HepG2 (cell line): ENCODE measurements around the gene DCAKD. TPM values are rescaled to one million over a fixed set of nuclear protein-coding genes. Genes with fewer than 3 reads are reported as not detected.

Experiments
- ATAD3A ChIP-seq: sonication (generic); formaldehyde crosslinking; IDR thresholded peaks from 2 replicates; pipeline ENCODE4 v1.4.0; 2020; ENCODE audit warnings: missing genetic modification reagents
- CBFB ChIP-seq: sonication (generic); formaldehyde crosslinking; IDR thresholded peaks from 2 replicates; pipeline ENCODE4 v1.4.0; 2020; ENCODE audit warnings: missing genetic modification reagents
- FOXC1 ChIP-seq: sonication (generic); formaldehyde crosslinking; IDR thresholded peaks from 2 replicates; pipeline ENCODE4 v1.8.0; 2022; ENCODE audit warnings: mild to moderate bottlenecking, missing genetic modification reagents, borderline replicate concordance
- HMGA1 ChIP-seq: sonication (generic); formaldehyde crosslinking; conservative IDR thresholded peaks from 2 replicates; pipeline ENCODE4 v1.4.0; 2020; ENCODE audit warnings: missing genetic modification reagents
- KMT2B ChIP-seq: IDR thresholded peaks from 2 replicates; pipeline ENCODE4 v1.6.1; 2016; ENCODE audit warnings: missing genetic modification reagents, missing compliant biosample characterization
- MED1 ChIP-seq: sonication (generic); formaldehyde crosslinking; IDR thresholded peaks from 2 replicates; pipeline ENCODE4 v1.4.0; 2020; ENCODE audit warnings: missing genetic modification reagents
- MEF2D ChIP-seq: sonication (generic); formaldehyde crosslinking; IDR thresholded peaks from 2 replicates; pipeline ENCODE4 v1.5.1; 2020; ENCODE audit warnings: mild to moderate bottlenecking, missing genetic modification reagents
- MIER2 ChIP-seq: IDR thresholded peaks from 2 replicates; pipeline ENCODE4 v1.6.1; 2016; ENCODE audit warnings: missing biosample characterization, missing genetic modification reagents
- MLLT10 ChIP-seq: sonication (generic); formaldehyde crosslinking; IDR thresholded peaks from 2 replicates; pipeline ENCODE4 v1.4.0; 2020; ENCODE audit warnings: missing genetic modification reagents
- MXD4 ChIP-seq: IDR thresholded peaks from 2 replicates; pipeline ENCODE4 v1.6.1; 2016; ENCODE audit warnings: mild to moderate bottlenecking, missing biosample characterization, missing genetic modification reagents
- SPEN ChIP-seq: sonication (generic); formaldehyde crosslinking; IDR thresholded peaks from 2 replicates; pipeline ENCODE4 v1.5.1; 2020; ENCODE audit warnings: low read depth, mild to moderate bottlenecking, missing genetic modification reagents
- SRF ChIP-seq: IDR thresholded peaks from 2 replicates; pipeline ENCODE4 v1.6.1; 2011; ENCODE audit warnings: mild to moderate bottlenecking, low read depth, low read length, moderate library complexity
- ZBTB49 ChIP-seq: sonication (generic); formaldehyde crosslinking; IDR thresholded peaks from 2 replicates; pipeline ENCODE4 v1.4.0; 2020; ENCODE audit warnings: missing genetic modification reagents, borderline replicate concordance
- ZNF124 ChIP-seq: sonication (generic); formaldehyde crosslinking; IDR thresholded peaks from 2 replicates; pipeline ENCODE4 v1.4.0; 2020; ENCODE audit warnings: missing genetic modification reagents
- ZNF24 ChIP-seq: fragments of 450-650 bp; IDR thresholded peaks from 2 replicates; pipeline ENCODE4 v1.6.1; 2017; ENCODE audit warnings: antibody characterized with exemption, mild to moderate bottlenecking
- ZNF253 ChIP-seq: sonication (generic); formaldehyde crosslinking; IDR thresholded peaks from 2 replicates; pipeline ENCODE4 v1.8.0; 2022; ENCODE audit warnings: mild to moderate bottlenecking, missing genetic modification reagents, borderline replicate concordance
- ZNF337 ChIP-seq: sonication (generic); formaldehyde crosslinking; IDR thresholded peaks from 2 replicates; pipeline ENCODE4 v1.5.1; 2020; ENCODE audit warnings: missing genetic modification reagents, low read depth, mild to moderate bottlenecking, borderline replicate concordance
- ZNF383 ChIP-seq: sonication (generic); formaldehyde crosslinking; IDR thresholded peaks from 2 replicates; pipeline ENCODE4 v1.4.0; 2020; ENCODE audit warnings: missing genetic modification reagents, mild to moderate bottlenecking, borderline replicate concordance
- ZNF816 ChIP-seq: sonication (generic); formaldehyde crosslinking; IDR thresholded peaks from 2 replicates; pipeline ENCODE4 v1.8.0; 2022; ENCODE audit warnings: missing genetic modification reagents, mild to moderate bottlenecking, borderline replicate concordance
- polyA plus RNA-seq, 8 experiments: library from polyadenylated mRNA; depleted of rRNA in 3 of 8; stranded (reverse) in 7 of 8; unstranded in 1 of 8; fragments of >200 nt; fragmentation: Illumina TruSeq in 4 of 8; extraction: Trizol in 4 of 8; gene quantifications; 2 replicates each; pipeline versions ENCODE4 v1.2.1 to v1.2.3, GENCODE V29; 2011 to 2016; ENCODE audit warnings: low read depth in 4 of 8, missing spikeins in 1 of 8, mixed read lengths in 1 of 8; ENCODE audit not compliant: insufficient read depth in 1 of 8
- total RNA-seq, 5 experiments: library from RNA; depleted of rRNA; stranded (reverse); fragments of >200 nt; fragmentation: Illumina TruSeq; extraction: Trizol; gene quantifications; 2 replicates each; pipeline ENCODE4 v1.2.3, GENCODE V29; 2016; ENCODE audit warnings: low read depth in 1 of 5
- TF ChIP-seq, protein P1 (sequence below): IDR thresholded peaks from 2 replicates; pipeline ENCODE4 v1.6.1; 2016; ENCODE audit warnings: missing genetic modification reagents, missing compliant biosample characterization
- TF ChIP-seq, protein P2 (sequence below): sonication (generic); formaldehyde crosslinking; IDR thresholded peaks from 2 replicates; pipeline ENCODE4 v1.9.0; 2021; ENCODE audit warnings: missing genetic modification reagents, mild to moderate bottlenecking, borderline replicate concordance
- TF ChIP-seq, protein P3 (sequence below): IDR thresholded peaks from 2 replicates; pipeline ENCODE4 v1.6.1; 2016; ENCODE audit warnings: low read depth, control low read depth
- TF ChIP-seq, protein P4 (sequence below): sonication (generic); formaldehyde crosslinking; IDR thresholded peaks from 2 replicates; pipeline ENCODE4 v1.8.1; 2023; ENCODE audit warnings: mild to moderate bottlenecking, missing genetic modification reagents

DCAKD gene
- total and polyA plus RNA-seq, 2 of the 13 experiments (the other 11 are each of a cell fraction or from before 2014, with no cell fraction given) = 25.9 to 29.2 TPM

- TF ChIP-seq FOXC1 (peak; percentile 21; the same call in 1 of the 2 replicates), HMGA1 (no peak), SRF (no peak), ZNF383 (CRISPR knock-in tag) (no peak), KMT2B (CRISPR knock-in tag) (peak; percentile 98), ZNF24 (no peak), SPEN (CRISPR knock-in tag) (peak; percentile 59), MXD4 (CRISPR knock-in tag) (peak; percentile 54; the same call in 1 of the 2 replicates), ATAD3A (CRISPR knock-in tag) (no peak), ZNF124 (peak; percentile 56; the same call in 1 of the 2 replicates), ZNF337 (CRISPR knock-in tag) (no peak), CBFB (CRISPR knock-in tag) (peak; percentile 76), MIER2 (CRISPR knock-in tag) (no peak; the same call in 1 of the 2 replicates), MLLT10 (CRISPR knock-in tag) (0 out of 2 replicates have a peak, but pooled peaks have one; percentile 77), MEF2D (CRISPR knock-in tag) (peak; percentile 77), ZBTB49 (peak; percentile 25; the same call in 1 of the 2 replicates), ZNF816 (CRISPR knock-in tag) (peak; percentile 82), MED1 (peak; percentile 59), ZNF253 (no peak)
- TF ChIP-seq, protein P1, sequence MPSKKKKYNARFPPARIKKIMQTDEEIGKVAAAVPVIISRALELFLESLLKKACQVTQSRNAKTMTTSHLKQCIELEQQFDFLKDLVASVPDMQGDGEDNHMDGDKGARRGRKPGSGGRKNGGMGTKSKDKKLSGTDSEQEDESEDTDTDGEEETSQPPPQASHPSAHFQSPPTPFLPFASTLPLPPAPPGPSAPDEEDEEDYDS (CRISPR knock-in tag) = peak; percentile 87
- TF ChIP-seq, protein P2, sequence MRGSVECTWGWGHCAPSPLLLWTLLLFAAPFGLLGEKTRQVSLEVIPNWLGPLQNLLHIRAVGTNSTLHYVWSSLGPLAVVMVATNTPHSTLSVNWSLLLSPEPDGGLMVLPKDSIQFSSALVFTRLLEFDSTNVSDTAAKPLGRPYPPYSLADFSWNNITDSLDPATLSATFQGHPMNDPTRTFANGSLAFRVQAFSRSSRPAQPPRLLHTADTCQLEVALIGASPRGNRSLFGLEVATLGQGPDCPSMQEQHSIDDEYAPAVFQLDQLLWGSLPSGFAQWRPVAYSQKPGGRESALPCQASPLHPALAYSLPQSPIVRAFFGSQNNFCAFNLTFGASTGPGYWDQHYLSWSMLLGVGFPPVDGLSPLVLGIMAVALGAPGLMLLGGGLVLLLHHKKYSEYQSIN (CRISPR knock-in tag) = no peak
- TF ChIP-seq, protein P3, sequence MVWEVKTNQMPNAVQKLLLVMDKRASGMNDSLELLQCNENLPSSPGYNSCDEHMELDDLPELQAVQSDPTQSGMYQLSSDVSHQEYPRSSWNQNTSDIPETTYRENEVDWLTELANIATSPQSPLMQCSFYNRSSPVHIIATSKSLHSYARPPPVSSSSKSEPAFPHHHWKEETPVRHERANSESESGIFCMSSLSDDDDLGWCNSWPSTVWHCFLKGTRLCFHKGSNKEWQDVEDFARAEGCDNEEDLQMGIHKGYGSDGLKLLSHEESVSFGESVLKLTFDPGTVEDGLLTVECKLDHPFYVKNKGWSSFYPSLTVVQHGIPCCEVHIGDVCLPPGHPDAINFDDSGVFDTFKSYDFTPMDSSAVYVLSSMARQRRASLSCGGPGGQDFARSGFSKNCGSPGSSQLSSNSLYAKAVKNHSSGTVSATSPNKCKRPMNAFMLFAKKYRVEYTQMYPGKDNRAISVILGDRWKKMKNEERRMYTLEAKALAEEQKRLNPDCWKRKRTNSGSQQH (CRISPR knock-in tag) = peak; percentile 55; the same call in 1 of the 2 replicates
- TF ChIP-seq, protein P4, sequence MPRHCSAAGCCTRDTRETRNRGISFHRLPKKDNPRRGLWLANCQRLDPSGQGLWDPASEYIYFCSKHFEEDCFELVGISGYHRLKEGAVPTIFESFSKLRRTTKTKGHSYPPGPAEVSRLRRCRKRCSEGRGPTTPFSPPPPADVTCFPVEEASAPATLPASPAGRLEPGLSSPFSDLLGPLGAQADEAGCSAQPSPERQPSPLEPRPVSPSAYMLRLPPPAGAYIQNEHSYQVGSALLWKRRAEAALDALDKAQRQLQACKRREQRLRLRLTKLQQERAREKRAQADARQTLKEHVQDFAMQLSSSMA (CRISPR knock-in tag) = peak; percentile 51; the same call in 1 of the 2 replicates
Measured at GRCh38 chr17:45060797-45061605, 9.6 kb upstream of the DCAKD start, which contains the start of gene NMT1 (continued).
